GM12873 (cell line): ENCODE data around the gene IGFBP7.

ENCODE experiments used
- TF ChIP-seq, protein P1 (sequence below): IDR thresholded peaks from 2 replicates; pipeline ENCODE4 v1.5.1; 2012; ENCODE audit warnings: low read depth, mild to moderate bottlenecking, moderate library complexity, low read length, control low read depth; ENCODE audit not compliant: insufficient read depth; ENCODE audit errors: missing control alignments

The IGFBP7 gene, protein sequence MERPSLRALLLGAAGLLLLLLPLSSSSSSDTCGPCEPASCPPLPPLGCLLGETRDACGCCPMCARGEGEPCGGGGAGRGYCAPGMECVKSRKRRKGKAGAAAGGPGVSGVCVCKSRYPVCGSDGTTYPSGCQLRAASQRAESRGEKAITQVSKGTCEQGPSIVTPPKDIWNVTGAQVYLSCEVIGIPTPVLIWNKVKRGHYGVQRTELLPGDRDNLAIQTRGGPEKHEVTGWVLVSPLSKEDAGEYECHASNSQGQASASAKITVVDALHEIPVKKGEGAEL

DNA sequence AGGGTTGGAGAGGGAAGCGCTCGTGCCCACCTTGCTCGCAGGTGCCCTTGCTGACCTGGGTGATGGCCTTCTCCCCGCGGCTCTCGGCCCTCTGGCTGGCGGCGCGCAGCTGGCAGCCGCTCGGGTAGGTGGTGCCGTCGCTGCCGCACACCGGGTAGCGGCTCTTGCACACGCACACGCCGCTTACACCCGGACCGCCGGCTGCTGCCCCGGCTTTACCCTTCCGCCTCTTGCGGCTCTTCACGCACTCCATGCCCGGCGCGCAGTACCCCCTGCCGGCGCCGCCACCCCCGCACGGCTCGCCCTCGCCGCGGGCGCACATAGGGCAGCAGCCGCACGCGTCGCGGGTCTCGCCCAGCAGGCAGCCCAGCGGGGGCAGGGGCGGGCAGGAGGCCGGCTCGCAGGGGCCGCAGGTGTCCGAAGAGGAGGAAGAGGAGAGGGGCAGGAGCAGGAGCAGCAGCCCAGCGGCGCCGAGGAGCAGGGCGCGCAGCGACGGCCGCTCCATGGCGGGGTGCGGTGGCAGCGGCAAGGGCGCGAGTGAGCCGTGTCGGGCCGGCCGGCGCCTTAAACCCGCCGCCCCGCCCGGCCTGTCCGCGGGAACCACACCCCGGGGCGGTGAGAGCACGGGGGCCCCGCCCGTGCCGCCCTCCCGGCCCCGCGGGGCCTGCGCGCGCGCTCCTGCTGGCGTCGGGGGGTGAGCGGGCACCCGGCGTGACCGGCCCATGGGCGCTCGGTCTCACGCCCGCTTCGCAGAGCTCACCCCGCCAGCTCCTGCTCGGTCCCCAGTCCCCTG is at the start of gene IGFBP7:
TSS of gene IGFBP7 (minus strand) at position 539 of the 793 bp plus-strand sequence. CDS start at position 505, 34 bp downstream.
- TF ChIP-seq, protein P1, sequence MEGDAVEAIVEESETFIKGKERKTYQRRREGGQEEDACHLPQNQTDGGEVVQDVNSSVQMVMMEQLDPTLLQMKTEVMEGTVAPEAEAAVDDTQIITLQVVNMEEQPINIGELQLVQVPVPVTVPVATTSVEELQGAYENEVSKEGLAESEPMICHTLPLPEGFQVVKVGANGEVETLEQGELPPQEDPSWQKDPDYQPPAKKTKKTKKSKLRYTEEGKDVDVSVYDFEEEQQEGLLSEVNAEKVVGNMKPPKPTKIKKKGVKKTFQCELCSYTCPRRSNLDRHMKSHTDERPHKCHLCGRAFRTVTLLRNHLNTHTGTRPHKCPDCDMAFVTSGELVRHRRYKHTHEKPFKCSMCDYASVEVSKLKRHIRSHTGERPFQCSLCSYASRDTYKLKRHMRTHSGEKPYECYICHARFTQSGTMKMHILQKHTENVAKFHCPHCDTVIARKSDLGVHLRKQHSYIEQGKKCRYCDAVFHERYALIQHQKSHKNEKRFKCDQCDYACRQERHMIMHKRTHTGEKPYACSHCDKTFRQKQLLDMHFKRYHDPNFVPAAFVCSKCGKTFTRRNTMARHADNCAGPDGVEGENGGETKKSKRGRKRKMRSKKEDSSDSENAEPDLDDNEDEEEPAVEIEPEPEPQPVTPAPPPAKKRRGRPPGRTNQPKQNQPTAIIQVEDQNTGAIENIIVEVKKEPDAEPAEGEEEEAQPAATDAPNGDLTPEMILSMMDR: no peak

- TF ChIP-seq, protein P1: no peak
Measured at GRCh38 chr4:57159866-57160265, 49.7 kb upstream of the IGFBP7 start.

DNA sequence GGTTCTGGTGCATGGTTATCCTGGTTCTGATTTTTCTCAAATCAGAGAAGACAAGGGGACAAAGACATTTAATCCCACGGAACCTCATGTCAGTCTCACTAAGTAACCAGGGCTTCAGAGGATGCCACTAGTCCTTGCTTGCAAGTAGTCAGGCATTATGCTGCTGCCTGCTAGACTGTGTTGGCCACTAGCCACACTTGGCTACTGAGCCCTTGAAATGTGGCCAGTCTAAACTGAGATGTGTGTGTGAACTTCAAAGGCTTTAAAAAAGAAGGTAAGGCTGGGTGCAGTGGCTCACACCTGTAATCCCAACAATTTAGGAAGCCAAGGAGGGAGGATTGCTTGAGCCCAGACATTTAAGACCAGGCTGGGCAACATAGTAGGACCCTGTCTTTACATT is 48.6 kb upstream of the IGFBP7 start:
- TF ChIP-seq, protein P1: no peak

DNA sequence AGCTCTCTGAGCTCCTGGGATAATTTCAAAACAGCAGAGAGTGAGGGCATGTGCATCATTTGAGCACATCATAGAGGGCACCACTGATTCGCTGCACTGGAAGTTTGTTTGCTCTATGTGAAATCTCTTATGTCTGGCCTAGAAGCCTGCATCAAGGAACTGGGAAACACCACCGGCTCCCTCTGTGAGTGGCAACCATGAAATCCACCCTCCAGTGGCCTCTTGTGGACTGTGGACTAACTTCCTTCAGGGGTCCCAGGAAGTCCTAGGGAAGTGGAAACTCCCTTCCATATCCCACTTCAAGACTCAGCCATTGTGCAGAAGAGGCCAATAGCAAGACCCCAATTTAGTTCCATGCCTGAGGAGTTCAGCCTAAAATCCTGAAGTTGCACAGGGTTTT is 48.0 kb upstream of the IGFBP7 start:
- TF ChIP-seq, protein P1: no peak

DNA sequence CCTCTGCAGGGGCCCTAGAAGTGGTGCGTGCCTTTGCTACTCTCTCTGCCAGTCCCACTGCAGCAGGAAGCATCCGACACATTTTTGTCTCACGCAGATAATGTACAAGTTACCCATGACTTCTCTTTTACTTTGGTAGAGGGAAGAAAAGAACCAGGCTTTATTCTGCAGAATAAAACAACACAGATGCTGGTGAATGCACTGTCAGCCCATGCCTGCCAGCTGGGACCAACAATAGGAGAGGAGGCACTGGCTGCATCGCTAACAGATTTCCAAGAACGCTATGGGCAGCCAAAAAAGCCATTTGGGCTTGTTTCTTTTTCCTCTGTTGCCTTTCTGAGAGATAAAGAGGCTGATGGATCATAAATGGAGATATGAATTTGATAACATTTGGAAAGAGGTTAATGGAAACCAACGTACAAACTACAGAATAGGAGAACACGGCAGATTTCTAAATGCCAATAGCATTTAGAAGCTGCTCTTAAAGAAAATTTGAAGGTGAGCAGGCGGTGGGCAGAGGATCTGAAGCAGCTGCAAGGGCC is 47.5 kb upstream of the IGFBP7 start:
- TF ChIP-seq, protein P1: no peak

- TF ChIP-seq, protein P1: no peak
Measured at GRCh38 chr4:57156242-57156990, 46.2 kb upstream of the IGFBP7 start.
